Effector CD4-positive, alpha-beta T cell (primary cell): Measurements from ENCODE around the gene PALLD.

Experiments used
- DNase-seq: peaks from one replicate; pipeline ENCODE4 v3.0.0-alpha.2; 2020

The PALLD gene

GRCh38 chr4:168528131-168528949 is 31.5 kb downstream of the PALLD start:
- no peak for DNase-seq

- DNase-seq = no peak
These were observed 32.4 kb downstream of the PALLD start for GRCh38 chr4:168529257-168529656.

GRCh38 chr4:168531305-168531704 is 34.5 kb downstream of the PALLD start:
- DNase-seq = no peak

GRCh38 chr4:168534535-168534934 is 37.7 kb downstream of the PALLD start:
- no peak for DNase-seq

GRCh38 chr4:168535689-168536088 is 38.8 kb downstream of the PALLD start:
- no peak for DNase-seq

GRCh38 chr4:168536448-168536847 is 39.6 kb downstream of the PALLD start:
- no peak for DNase-seq

GRCh38 chr4:168537086-168537485 is 40.2 kb downstream of the PALLD start:
- DNase-seq = no peak

GRCh38 chr4:168537571-168537970 is 40.7 kb downstream of the PALLD start:
- DNase-seq = no peak

GRCh38 chr4:168538632-168539031 is 41.8 kb downstream of the PALLD start:
- DNase-seq = no peak

GRCh38 chr4:168540086-168540485 is 43.2 kb downstream of the PALLD start:
- DNase-seq = no peak

- DNase-seq = no peak
These were observed 43.8 kb downstream of the PALLD start for GRCh38 chr4:168540503-168541265.

- DNase-seq = no peak
These were observed 44.6 kb downstream of the PALLD start for GRCh38 chr4:168541266-168541953.

- no peak for DNase-seq
These were observed 52.3 kb downstream of the PALLD start for GRCh38 chr4:168549143-168549542.

- no peak for DNase-seq
These were observed 53.4 kb downstream of the PALLD start for GRCh38 chr4:168550064-168550766.

GRCh38 chr4:168551211-168551610 is 54.4 kb downstream of the PALLD start:
- DNase-seq = no peak

- DNase-seq = no peak
These were observed 55.3 kb downstream of the PALLD start for GRCh38 chr4:168551945-168552695.

- DNase-seq = no peak
These were observed 57.0 kb downstream of the PALLD start for GRCh38 chr4:168553714-168554370.

GRCh38 chr4:168555437-168555836 is 58.6 kb downstream of the PALLD start:
- no peak for DNase-seq

GRCh38 chr4:168557658-168558057 is 60.8 kb downstream of the PALLD start:
- DNase-seq = no peak

- no peak for DNase-seq
These were observed 61.7 kb downstream of the PALLD start for GRCh38 chr4:168558599-168558998.
